Liver (tissue), 9 donors: ENCODE data around the gene AP2S1. TPM values are rescaled to one million over a fixed set of nuclear protein-coding genes. Genes with fewer than 3 reads are reported as not detected.

Experiments used
- DNase-seq: peaks from one replicate; pipeline ENCODE4 v3.0.0-alpha.2; 2017; ENCODE audit warnings: low spot score
- H3K27ac ChIP-seq, 2 donors: one replicate each; pipeline ENCODE4 v1.7.0; 2013; ENCODE audit warnings: inconsistent platforms in 2 of 2, low read length in 2 of 2, control low read depth in 1 of 2, low read depth in 1 of 2, mild to moderate bottlenecking in 1 of 2
- H3K27me3 ChIP-seq, 4 donors: one replicate each; pipeline versions ENCODE4 v1.6.1 to v1.7.0; 2013; ENCODE audit warnings: low read length in 3 of 4, inconsistent platforms in 1 of 4, mild to moderate bottlenecking in 1 of 4, moderate library complexity in 1 of 4; ENCODE audit not compliant: control insufficient read depth in 4 of 4, insufficient read depth in 4 of 4
- H3K36me3 ChIP-seq, 4 donors: one replicate each; pipeline versions ENCODE4 v1.6.1 to v1.7.0; 2013; ENCODE audit warnings: low read length in 3 of 4, mild to moderate bottlenecking in 3 of 4, low read depth in 1 of 4, moderate library complexity in 1 of 4; ENCODE audit not compliant: control insufficient read depth in 4 of 4, insufficient read depth in 3 of 4
- H3K4me1 ChIP-seq, 4 donors: one replicate each; pipeline versions ENCODE4 v1.6.1 to v1.7.0; 2013; ENCODE audit warnings: low read length in 3 of 4, mild to moderate bottlenecking in 3 of 4, moderate library complexity in 1 of 4; ENCODE audit not compliant: control insufficient read depth in 4 of 4, insufficient read depth in 4 of 4
- H3K4me3 ChIP-seq, 3 donors: one replicate each; pipeline versions ENCODE4 v1.6.1 to v1.7.0; 2013; ENCODE audit warnings: low read length in 3 of 3, control low read depth in 1 of 3, low read depth in 1 of 3, mild to moderate bottlenecking in 1 of 3
- H3K9ac ChIP-seq, 2 donors: one replicate each; pipeline ENCODE4 v1.7.0; 2013; ENCODE audit warnings: low read length in 2 of 2, mild to moderate bottlenecking in 2 of 2, moderate library complexity in 2 of 2, control low read depth in 1 of 2, low read depth in 1 of 2
- H3K9me3 ChIP-seq, 4 donors: one replicate each; pipeline versions ENCODE4 v1.6.1 to v1.7.0; 2013; ENCODE audit warnings: low read length in 3 of 4; ENCODE audit not compliant: control insufficient read depth in 4 of 4
- CTCF ChIP-seq: fragments of 150-350 bp; IDR thresholded peaks from 2 replicates; pipeline ENCODE4 v1.5.1; 2017; ENCODE audit warnings: improper control_type of control experiment, low read depth, low read length; ENCODE audit not compliant: missing input control
- EGR1 ChIP-seq, 2 donors: IDR thresholded peaks; 2 replicates each; pipeline ENCODE4 v1.6.1; 2016 to 2018; ENCODE audit warnings: antibody characterized with exemption in 2 of 2, low read depth in 2 of 2
- FOXA1 ChIP-seq: IDR thresholded peaks from 2 replicates; pipeline ENCODE4 v1.6.1; 2016; ENCODE audit warnings: antibody characterized with exemption
- FOXA2 ChIP-seq: IDR thresholded peaks from 2 replicates; pipeline ENCODE4 v1.6.1; 2016; ENCODE audit warnings: antibody characterized with exemption
- GABPA ChIP-seq, 2 donors: IDR thresholded peaks in 1 of 2; conservative IDR thresholded peaks in 1 of 2; 2 replicates each; pipeline ENCODE4 v1.6.1; 2016; ENCODE audit warnings: antibody characterized with exemption in 2 of 2, mild to moderate bottlenecking in 1 of 2, moderate library complexity in 1 of 2
- HNF4A ChIP-seq, 2 donors: conservative IDR thresholded peaks; 2 replicates each; pipeline ENCODE4 v1.6.1; 2016; ENCODE audit warnings: antibody characterized with exemption in 2 of 2, mild to moderate bottlenecking in 2 of 2
- HNF4G ChIP-seq: IDR thresholded peaks from 2 replicates; pipeline ENCODE4 v1.6.1; 2016; ENCODE audit warnings: antibody characterized with exemption
- JUND ChIP-seq, 2 donors: IDR thresholded peaks; 2 replicates each; pipeline ENCODE4 v1.6.1; 2016; ENCODE audit warnings: antibody characterized with exemption in 2 of 2
- MAX ChIP-seq: IDR thresholded peaks from 2 replicates; pipeline ENCODE4 v1.6.1; 2016; ENCODE audit warnings: antibody characterized with exemption
- NR2F2 ChIP-seq: IDR thresholded peaks from 2 replicates; pipeline ENCODE4 v1.6.1; 2016; ENCODE audit warnings: antibody characterized with exemption
- RAD21 ChIP-seq, 2 donors: IDR thresholded peaks; 2 replicates each; pipeline ENCODE4 v1.6.1; 2016; ENCODE audit warnings: antibody characterized with exemption in 2 of 2, mild to moderate bottlenecking in 2 of 2
- RXRA ChIP-seq, 2 donors: IDR thresholded peaks; 2 replicates each; pipeline ENCODE4 v1.6.1; 2017 to 2018; ENCODE audit warnings: antibody characterized with exemption in 2 of 2, mild to moderate bottlenecking in 1 of 2
- SP1 ChIP-seq: IDR thresholded peaks from 2 replicates; pipeline ENCODE4 v1.6.1; 2018; ENCODE audit warnings: antibody characterized with exemption, mild to moderate bottlenecking
- TAF1 ChIP-seq: conservative IDR thresholded peaks from 2 replicates; pipeline ENCODE4 v1.6.1; 2016; ENCODE audit warnings: antibody characterized with exemption, mild to moderate bottlenecking
- YY1 ChIP-seq: IDR thresholded peaks from 2 replicates; pipeline ENCODE4 v1.6.1; 2016; ENCODE audit warnings: antibody characterized with exemption, mild to moderate bottlenecking
- ZBTB33 ChIP-seq: IDR thresholded peaks from 2 replicates; pipeline ENCODE4 v1.6.1; 2016; ENCODE audit warnings: antibody characterized with exemption
- WGBS: extraction: QIAGEN DNeasy Blood & Tissue Kit; methylation state at CpG from one replicate; pipeline ENCODE4 v1.1.7; 2013; 5-methylcytosine and 5-hydroxymethylcytosine counted together
- polyA plus RNA-seq, 2 donors: library from polyadenylated mRNA; stranded (reverse) in 1 of 2; unstranded in 1 of 2; fragments of 200-250 nt in 1 of 2; fragments of >200 nt in 1 of 2; fragmentation: Nextera tagmentation in 1 of 2; extraction: Ambion mirVana in 1 of 2; gene quantifications; one replicate each; pipeline versions ENCODE4 v1.2.1 to v1.2.3, GENCODE V29; 2013 to 2015
- total RNA-seq, 2 donors: library from RNA; depleted of rRNA; stranded (reverse); fragments of >200 nt; gene quantifications; one replicate each; pipeline ENCODE4 v1.2.3, GENCODE V29; 2014
- TF ChIP-seq, protein P1 (sequence below): IDR thresholded peaks from 2 replicates; pipeline ENCODE4 v1.6.1; 2016; ENCODE audit warnings: antibody characterized with exemption
- TF ChIP-seq, protein P2 (sequence below): IDR thresholded peaks from 2 replicates; pipeline ENCODE4 v1.6.1; 2016; ENCODE audit warnings: antibody characterized with exemption, mild to moderate bottlenecking
- donor health status: healthy.
- donor health status: healthy.
- donor health status: healthy.
- donor health status: healthy.
- donor health status: healthy.

The AP2S1 gene
- total and polyA plus RNA-seq, 4 donors, result 28.3 to 168 (median 79.0) TPM

GRCh38 chr19:46900341-46900740, 49.7 kb upstream of the AP2S1 start:
- no peak overlapping the region for H3K4me3 ChIP-seq
- TF ChIP-seq RXRA (IDR thresholded peaks at IDR 0.05) (no peak), GABPA (IDR thresholded peaks at IDR 0.05 in 1 of 2, conservative IDR thresholded peaks at IDR 0.05 in 1 of 2) (no peak), MAX (no peak), SP1 (no peak), HNF4A (conservative IDR thresholded peaks at IDR 0.05) (no peak), FOXA2 (no peak), FOXA1 (no peak), HNF4G (no peak), RAD21 (IDR thresholded peaks at IDR 0.05) (no peak), TAF1 (no peak), JUND (IDR thresholded peaks at IDR 0.05) (no peak), EGR1 (IDR thresholded peaks at IDR 0.05; ENCODE audit: low read depth in 2 of 2) (no peak), YY1 (no peak), ZBTB33 (no peak), CTCF (no peak), NR2F2 (no peak)
- TF ChIP-seq, protein P1, sequence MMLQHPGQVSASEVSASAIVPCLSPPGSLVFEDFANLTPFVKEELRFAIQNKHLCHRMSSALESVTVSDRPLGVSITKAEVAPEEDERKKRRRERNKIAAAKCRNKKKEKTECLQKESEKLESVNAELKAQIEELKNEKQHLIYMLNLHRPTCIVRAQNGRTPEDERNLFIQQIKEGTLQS, result no peak
- TF ChIP-seq, protein P2, sequence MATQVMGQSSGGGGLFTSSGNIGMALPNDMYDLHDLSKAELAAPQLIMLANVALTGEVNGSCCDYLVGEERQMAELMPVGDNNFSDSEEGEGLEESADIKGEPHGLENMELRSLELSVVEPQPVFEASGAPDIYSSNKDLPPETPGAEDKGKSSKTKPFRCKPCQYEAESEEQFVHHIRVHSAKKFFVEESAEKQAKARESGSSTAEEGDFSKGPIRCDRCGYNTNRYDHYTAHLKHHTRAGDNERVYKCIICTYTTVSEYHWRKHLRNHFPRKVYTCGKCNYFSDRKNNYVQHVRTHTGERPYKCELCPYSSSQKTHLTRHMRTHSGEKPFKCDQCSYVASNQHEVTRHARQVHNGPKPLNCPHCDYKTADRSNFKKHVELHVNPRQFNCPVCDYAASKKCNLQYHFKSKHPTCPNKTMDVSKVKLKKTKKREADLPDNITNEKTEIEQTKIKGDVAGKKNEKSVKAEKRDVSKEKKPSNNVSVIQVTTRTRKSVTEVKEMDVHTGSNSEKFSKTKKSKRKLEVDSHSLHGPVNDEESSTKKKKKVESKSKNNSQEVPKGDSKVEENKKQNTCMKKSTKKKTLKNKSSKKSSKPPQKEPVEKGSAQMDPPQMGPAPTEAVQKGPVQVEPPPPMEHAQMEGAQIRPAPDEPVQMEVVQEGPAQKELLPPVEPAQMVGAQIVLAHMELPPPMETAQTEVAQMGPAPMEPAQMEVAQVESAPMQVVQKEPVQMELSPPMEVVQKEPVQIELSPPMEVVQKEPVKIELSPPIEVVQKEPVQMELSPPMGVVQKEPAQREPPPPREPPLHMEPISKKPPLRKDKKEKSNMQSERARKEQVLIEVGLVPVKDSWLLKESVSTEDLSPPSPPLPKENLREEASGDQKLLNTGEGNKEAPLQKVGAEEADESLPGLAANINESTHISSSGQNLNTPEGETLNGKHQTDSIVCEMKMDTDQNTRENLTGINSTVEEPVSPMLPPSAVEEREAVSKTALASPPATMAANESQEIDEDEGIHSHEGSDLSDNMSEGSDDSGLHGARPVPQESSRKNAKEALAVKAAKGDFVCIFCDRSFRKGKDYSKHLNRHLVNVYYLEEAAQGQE, result no peak
- H3K36me3 ChIP-seq, result no peaks in the 10 kb centered on the region
- H3K9ac ChIP-seq, result no peak overlapping the region
- H3K27me3 ChIP-seq, result no peaks in the 10 kb centered on the region
- H3K9me3 ChIP-seq, result no peaks in the 10 kb centered on the region
- peaks cover 16 to 61% (median 37%) of the 10 kb centered on the region in 4 donors for H3K4me1 ChIP-seq
- WGBS, result 96% methylated on average over 5 of the region's 5 CpGs
- no peak for DNase-seq
- no peak overlapping the region for H3K27ac ChIP-seq
